ENCODE data around the gene KLK8.

The KLK8 gene, protein sequence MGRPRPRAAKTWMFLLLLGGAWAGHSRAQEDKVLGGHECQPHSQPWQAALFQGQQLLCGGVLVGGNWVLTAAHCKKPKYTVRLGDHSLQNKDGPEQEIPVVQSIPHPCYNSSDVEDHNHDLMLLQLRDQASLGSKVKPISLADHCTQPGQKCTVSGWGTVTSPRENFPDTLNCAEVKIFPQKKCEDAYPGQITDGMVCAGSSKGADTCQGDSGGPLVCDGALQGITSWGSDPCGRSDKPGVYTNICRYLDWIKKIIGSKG

DNA sequence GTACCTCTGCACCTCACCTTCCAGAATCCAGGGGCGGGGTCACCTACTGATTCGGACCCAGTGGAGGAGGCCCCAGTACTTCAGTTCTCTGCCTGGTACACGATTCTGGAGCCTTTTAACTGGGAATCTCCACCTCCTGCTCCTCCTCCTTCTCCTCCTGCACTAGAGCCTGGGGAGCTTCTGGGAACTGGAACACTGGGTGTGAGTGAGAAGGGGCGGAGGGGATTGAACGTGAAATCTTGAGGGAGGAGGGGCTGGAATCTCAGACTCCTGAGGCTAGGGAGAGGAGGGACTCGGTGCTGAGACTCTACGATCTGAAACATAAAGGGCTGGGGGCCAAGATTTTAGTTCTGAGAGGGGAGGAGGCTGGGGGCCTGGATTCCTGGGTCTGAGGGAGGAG is at the start of gene KLK8:
Gene KLK8, minus strand, starts transcription at position 90 of the 400 bp plus-strand sequence. CDS start 437 bp downstream, outside the sequence.
- ChIA-PET CTCF (interaction anchor here (0.6 to 2.0 kb wide), 3 partner anchors 15 to 79 kb away, joined by 6 to 7 read pairs (median 6); no protein-coding TSS in a partner anchor), POLR2A (ENCODE audit: low non-redundant PET) (interaction anchor here (0.7 to 1.0 kb wide), 3 partner anchors 15 to 85 kb away, joined by 3 to 4 read pairs (median 3); no protein-coding TSS in a partner anchor)
- DNase-seq (ENCODE audit: low spot score): no peak
- H3K27ac ChIP-seq: no peak within 1 kb of the TSS
- TF ChIP-seq, protein P1, sequence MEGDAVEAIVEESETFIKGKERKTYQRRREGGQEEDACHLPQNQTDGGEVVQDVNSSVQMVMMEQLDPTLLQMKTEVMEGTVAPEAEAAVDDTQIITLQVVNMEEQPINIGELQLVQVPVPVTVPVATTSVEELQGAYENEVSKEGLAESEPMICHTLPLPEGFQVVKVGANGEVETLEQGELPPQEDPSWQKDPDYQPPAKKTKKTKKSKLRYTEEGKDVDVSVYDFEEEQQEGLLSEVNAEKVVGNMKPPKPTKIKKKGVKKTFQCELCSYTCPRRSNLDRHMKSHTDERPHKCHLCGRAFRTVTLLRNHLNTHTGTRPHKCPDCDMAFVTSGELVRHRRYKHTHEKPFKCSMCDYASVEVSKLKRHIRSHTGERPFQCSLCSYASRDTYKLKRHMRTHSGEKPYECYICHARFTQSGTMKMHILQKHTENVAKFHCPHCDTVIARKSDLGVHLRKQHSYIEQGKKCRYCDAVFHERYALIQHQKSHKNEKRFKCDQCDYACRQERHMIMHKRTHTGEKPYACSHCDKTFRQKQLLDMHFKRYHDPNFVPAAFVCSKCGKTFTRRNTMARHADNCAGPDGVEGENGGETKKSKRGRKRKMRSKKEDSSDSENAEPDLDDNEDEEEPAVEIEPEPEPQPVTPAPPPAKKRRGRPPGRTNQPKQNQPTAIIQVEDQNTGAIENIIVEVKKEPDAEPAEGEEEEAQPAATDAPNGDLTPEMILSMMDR (conservative IDR thresholded peaks at IDR 0.05; ENCODE audit: low read depth): no peak

DNA sequence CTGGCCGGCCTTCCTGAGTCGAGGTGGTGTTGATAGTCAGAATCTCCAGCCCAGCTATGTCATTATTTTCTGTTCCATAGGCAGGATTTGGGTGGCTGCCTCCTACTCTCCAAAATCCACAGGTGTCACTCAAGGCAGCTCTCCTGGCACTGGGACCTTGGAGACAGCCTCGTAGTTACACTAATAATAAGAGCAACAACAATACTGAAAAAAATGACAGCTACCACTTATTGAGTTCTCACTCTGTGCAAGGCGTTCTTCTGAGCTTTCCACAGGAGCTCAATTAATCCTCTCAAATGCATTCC is 45.6 kb upstream of the KLK8 start:
- POLR2A ChIA-PET (ENCODE audit: low non-redundant PET): no interaction called here
- no peak for DNase-seq (ENCODE audit: low spot score)
- CTCF ChIA-PET: interaction anchor here (0.6 to 1.2 kb wide), 2 partner anchors 48 to 152 kb away, joined by 3 to 4 read pairs; no protein-coding TSS in a partner anchor
- TF ChIP-seq, protein P1 (conservative IDR thresholded peaks at IDR 0.05; ENCODE audit: low read depth): no peak
- H3K27ac ChIP-seq: no peak overlapping the region

DNA sequence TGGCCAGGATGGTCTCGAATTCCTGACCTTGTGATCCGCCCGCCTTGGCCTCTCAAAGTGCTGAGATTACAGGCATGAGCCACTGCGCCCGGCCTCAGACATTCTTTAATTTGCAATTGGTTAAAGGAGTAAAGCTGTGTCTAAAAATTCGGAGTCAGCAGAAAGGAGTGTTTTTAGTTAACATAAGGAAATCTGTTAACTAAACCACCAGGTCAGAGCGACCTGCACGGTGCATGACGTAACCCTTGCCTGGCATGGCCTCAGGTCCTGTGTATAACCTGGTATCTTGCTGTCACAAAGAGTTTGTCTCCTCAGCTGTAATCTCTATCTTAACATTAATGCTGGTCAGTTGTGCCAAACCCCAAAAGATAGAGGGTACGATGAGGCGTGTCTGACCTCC is 42.9 kb upstream of the KLK8 start:
- TF ChIP-seq, protein P1 (conservative IDR thresholded peaks at IDR 0.05; ENCODE audit: low read depth): no peak
- DNase-seq (ENCODE audit: low spot score): no peak
- CTCF ChIA-PET: interaction anchor here (0.7 kb wide), 1 partner anchor 379 kb away, joined by 4 read pairs; no protein-coding TSS in a partner anchor
- POLR2A ChIA-PET (ENCODE audit: low non-redundant PET): no interaction called here
- H3K27ac ChIP-seq: no peak overlapping the region

DNA sequence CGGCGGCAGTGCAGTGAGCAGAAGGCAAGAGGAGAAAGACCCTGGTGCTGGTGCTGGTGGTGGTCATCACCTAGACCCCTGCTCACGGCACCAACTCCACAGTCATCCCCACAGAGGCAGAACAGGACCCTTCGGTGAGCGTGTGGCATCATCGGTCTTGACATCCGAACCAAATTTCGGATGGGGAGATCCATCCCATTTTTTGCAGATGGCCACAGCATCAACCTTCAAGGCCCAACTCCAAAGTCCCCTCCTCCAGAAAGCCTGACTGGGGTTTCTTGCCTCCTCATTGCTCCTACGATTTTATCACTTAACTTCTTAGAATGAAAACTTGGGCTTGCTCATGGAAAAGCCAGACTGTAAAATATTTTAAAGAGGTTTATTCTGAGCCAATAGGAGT is 42.1 kb upstream of the KLK8 start:
- POLR2A ChIA-PET (ENCODE audit: low non-redundant PET): interaction anchor here (0.6 kb wide), 1 partner anchor 24 kb away, joined by 4 read pairs; no protein-coding TSS in a partner anchor
- no peak overlapping the region for H3K27ac ChIP-seq
- CTCF ChIA-PET: interaction anchor here (0.7 kb wide), 1 partner anchor 380 kb away, joined by 4 read pairs; no protein-coding TSS in a partner anchor
- TF ChIP-seq, protein P1 (conservative IDR thresholded peaks at IDR 0.05; ENCODE audit: low read depth): no peak
- no peak for DNase-seq (ENCODE audit: low spot score)

DNA sequence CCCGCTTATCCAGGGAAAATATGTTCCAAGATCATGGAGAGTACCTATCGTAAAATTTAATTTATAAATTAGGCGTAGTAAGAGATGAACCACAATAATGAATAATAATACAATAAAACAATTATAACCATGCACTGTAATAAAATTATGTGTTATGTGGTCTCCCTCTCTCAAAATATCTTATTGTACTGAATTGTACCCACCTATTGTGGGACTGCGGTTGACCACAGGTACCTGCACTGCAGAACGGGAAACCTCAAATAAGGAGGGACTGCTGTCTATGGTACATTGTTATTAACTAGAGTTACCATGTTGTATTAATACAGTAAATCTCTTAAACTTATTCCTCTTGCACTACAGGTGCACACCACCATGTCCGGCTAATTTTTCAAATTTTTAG is 38.7 kb upstream of the KLK8 start:
- POLR2A ChIA-PET (ENCODE audit: low non-redundant PET): no interaction called here
- CTCF ChIA-PET: no interaction called here

DNA sequence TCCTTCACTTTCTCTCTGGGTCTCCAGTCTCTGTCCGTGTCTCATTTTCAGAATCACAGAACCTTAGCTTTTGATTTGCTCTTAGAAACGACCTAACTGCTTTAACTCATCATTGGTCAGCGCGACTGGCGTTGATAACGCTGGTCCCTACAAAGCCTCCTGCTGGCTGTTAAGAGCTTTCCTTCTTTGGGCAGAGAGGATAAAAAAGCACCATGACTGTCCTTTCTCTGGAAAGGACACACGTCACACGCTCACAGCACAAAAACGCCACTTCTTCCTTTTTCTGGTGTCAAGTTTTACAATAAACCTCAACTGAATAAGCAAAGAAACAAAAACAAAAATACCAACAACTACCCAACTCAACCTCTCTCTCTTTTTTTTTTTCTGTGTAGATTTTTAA is 35.1 kb upstream of the KLK8 start:
- POLR2A ChIA-PET (ENCODE audit: low non-redundant PET): no interaction called here
- CTCF ChIA-PET: no interaction called here

More for the DNA sequence above, 38.7 kb upstream of the KLK8 start:
- no peak overlapping the region for H3K27ac ChIP-seq
- TF ChIP-seq, protein P1 (conservative IDR thresholded peaks at IDR 0.05; ENCODE audit: low read depth): no peak
- no peak for DNase-seq (ENCODE audit: low spot score)

More for the DNA sequence above, 35.1 kb upstream of the KLK8 start:
- H3K27ac ChIP-seq: no peak overlapping the region
- TF ChIP-seq, protein P1 (conservative IDR thresholded peaks at IDR 0.05; ENCODE audit: low read depth): no peak
- no peak for DNase-seq (ENCODE audit: low spot score)
